Skin epidermis (tissue), 12 donors: ENCODE measurements around the gene SAMD10.
"Not testable (repeated sequence)": the region's sequence is repeated elsewhere in the genome, so short reads cannot be mapped to it uniquely, and the experiment has no call there.

Source experiments
- H3K27ac ChIP-seq, 21 experiments: fragments of 200-600 bp; sonication (generic) in 11 of 21; one replicate each; pipeline ENCODE4 v1.5.0; 2020; ENCODE audit warnings: mild to moderate bottlenecking in 3 of 21, inconsistent platforms in 2 of 21, moderate library complexity in 2 of 21
- H3K4me3 ChIP-seq, 7 experiments: fragments of 200-600 bp; sonication (generic) in 2 of 7; one replicate each; pipeline ENCODE4 v1.5.0; 2020; ENCODE audit warnings: inconsistent platforms in 2 of 7, mild to moderate bottlenecking in 2 of 7, moderate library complexity in 1 of 7

SAMD10 gene

GRCh38 chr20:63979557-63980316 lies at the start of gene SAMD10:
SAMD10 (minus strand) TSS chr20:63979642; CDS start chr20:63979467, 175 bp downstream.
- Histone ChIP-seq H3K4me3 (peak within 1 kb of the TSS; percentile 55 to 96 (median 88)), H3K27ac (peak within 1 kb of the TSS; percentile 69 to 97 (median 91))

GRCh38 chr20:64027981-64028685 lies 48.7 kb upstream of the SAMD10 start:
- Histone ChIP-seq H3K27ac (no peak overlapping the region), H3K4me3 (no peak overlapping the region)

GRCh38 chr20:64025826-64026412 lies 46.5 kb upstream of the SAMD10 start:
- H3K4me3 ChIP-seq = no peak overlapping the region
- H3K27ac ChIP-seq = no peak overlapping the region

- Histone ChIP-seq H3K27ac (no peak overlapping the region), H3K4me3 (no peak overlapping the region)
These were observed 45.8 kb upstream of the SAMD10 start for GRCh38 chr20:64025101-64025825.

- no peak overlapping the region for H3K4me3 ChIP-seq
- no peak overlapping the region for H3K27ac ChIP-seq
These were observed 44.9 kb upstream of the SAMD10 start for GRCh38 chr20:64024141-64024990.

- H3K27ac ChIP-seq = no peak overlapping the region
- no peak overlapping the region for H3K4me3 ChIP-seq
These were observed 44.1 kb upstream of the SAMD10 start for GRCh38 chr20:64023361-64024140.

DNA sequence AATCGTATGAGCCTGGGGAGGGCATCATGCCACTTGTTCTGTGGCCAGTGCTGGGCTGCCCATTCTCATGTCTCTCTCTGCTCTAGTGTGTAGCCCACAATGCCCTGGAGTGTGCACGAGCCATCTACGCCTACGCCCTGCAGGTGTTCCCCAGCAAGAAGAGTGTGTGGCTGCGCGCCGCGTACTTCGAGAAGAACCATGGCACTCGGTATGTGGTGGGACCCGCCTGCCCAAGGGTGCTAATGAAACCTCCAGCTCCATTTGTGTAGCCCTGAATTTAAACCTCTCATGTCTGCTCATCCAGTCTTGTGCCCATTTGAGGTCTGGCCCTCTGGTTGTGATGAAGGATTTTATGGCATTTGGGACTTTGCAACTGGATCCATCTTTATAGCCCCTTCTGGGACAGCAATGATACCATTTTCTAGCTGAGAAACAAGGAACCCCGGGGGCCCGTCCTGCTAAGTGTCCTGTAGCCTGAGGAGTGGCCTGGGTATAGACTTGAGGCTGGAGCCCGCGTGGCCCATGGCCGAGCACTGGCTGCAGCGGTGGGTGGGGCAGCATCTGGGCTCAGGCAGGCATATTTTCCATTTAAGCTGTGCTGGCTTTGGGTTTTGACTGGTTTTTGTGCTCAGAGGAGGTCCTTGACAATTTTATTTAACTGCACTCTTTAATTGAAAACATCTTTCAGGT lies 43.4 kb upstream of the SAMD10 start:
- H3K4me3 ChIP-seq = no peak overlapping the region
- no peak overlapping the region for H3K27ac ChIP-seq

- H3K27ac ChIP-seq = no peak overlapping the region
- no peak overlapping the region for H3K4me3 ChIP-seq
These were observed 41.9 kb upstream of the SAMD10 start for GRCh38 chr20:64021124-64021975.

DNA sequence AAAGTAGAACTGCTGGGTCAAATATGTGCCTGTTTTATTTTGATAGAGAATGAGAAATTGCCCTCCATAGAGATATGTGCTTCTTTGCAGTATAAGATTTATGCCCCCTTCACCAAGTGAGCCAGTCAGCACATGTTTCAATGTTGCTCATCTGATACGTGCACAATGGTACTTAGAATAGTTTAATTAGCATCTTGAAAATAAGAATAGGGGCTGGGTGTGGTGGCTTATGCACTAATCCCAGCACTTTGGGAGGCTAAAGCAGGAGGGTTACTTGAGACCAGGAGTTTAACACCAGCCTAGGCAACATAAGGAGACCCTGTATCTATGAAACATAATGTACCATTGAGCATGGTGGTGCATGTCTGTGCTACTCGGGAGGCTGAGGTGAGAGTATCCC lies 36.2 kb upstream of the SAMD10 start:
- Histone ChIP-seq H3K4me3 (no peak overlapping the region), H3K27ac (no peak overlapping the region)

- not testable (repeated sequence) for H3K4me3 ChIP-seq
- H3K27ac ChIP-seq = peak overlapping the region in 7 of 21 experiments; percentile 26 to 84 (median 50)
These were observed 33.1 kb upstream of the SAMD10 start for GRCh38 chr20:64012385-64013154.

- Histone ChIP-seq H3K4me3 (no peak overlapping the region), H3K27ac (peak overlapping the region in 6 of 21 experiments; percentile 1 to 77 (median 48))
These were observed 31.9 kb upstream of the SAMD10 start for GRCh38 chr20:64011366-64011779.

DNA sequence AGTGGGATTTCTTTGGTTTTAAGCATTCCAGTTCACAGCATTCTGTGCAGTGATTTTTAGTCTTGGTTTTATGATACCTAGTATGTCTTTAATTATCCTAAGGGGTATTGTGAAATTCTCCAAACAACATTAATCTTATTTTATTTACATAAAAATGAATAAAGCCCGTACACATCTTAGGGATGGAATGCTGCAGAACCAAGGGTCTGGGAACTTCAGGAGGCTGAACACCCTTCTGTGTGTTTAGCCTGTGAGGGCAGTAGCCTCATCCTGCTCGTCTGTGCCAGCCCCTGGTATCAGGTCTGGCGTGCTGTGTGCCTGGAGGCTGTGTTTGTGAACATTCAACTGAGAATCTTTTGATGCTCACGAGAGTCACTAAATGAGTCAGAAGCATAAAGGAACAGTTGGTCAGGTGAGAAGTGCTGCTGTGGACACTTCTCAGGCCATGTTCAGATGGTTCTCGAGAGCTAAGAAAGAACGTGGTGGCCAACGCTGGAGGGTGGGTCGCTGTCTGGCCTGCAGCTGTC lies 31.3 kb upstream of the SAMD10 start:
- no peak overlapping the region for H3K4me3 ChIP-seq
- H3K27ac ChIP-seq = peak overlapping the region in 5 of 21 experiments; percentile 12 to 77 (median 56)

DNA sequence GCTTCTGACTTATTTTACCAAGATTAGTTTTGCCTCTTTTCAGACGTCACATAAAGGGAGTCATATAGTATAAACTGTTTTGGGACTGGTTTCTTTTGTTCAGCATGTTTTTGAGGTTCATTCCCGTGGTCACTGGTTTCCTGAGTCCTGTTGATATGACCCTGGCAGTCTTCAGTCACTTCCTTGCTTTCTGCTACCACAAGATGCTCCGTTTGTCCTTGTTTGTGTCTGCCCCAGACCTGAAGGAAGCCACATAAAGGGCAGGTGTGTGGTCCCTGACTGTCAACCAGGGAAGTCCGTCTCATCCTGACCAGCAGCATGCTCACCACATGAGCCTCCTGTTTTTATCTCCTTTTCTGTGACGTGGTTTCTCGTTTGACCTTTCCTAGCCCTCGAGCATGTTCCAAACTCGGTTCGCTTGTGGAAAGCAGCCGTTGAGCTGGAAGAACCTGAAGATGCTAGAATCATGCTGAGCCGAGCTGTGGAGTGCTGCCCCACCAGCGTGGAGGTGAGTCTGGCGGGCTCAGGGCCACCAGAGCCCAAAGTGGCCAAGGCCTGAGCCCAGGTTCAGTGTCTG lies 30.5 kb upstream of the SAMD10 start:
- H3K4me3 ChIP-seq = no peak overlapping the region
- peak overlapping the region in 3 of 21 experiments; percentile 16 to 77 (median 56) for H3K27ac ChIP-seq

DNA sequence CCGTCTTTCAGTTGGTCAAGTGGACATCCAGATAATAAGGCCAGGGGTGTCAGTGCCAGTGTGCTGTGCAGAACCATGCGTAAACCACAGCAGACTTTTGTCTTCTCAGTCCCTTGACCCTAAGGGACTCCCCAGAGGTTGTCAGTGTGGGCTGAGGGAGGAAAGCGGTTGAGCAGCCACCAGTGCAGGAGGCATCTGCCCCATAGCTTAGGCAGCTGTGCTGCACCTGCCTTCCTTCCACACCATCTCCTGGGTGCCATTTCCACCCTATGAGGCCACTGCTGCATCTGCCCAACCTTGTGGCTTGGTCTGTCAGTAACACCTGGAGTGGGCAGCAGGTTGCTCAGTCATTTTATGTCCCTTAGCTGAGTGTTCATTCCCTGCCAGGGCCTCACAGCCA lies 27.5 kb upstream of the SAMD10 start:
- Histone ChIP-seq H3K27ac (no peak overlapping the region), H3K4me3 (no peak overlapping the region)

DNA sequence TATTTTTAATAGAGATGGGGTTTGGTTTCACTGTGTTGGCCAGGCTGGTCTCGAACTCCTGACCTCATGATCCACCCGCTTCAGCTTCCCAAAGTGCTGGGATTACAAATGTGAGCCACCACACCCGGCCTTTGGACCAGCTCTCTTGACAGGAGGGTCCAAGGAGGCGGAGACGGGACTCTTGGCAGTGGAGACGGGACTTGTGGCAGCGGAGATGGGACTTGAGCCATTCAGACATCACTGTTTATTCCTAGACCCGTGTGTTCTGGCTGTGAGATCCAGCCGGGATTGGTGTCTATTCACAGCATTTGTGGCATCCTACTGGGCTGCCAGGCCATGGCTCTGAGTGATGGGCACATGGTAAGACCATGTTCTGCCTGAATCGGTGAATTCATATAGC lies 27.0 kb upstream of the SAMD10 start:
- Histone ChIP-seq H3K27ac (no peak overlapping the region), H3K4me3 (no peak overlapping the region)

DNA sequence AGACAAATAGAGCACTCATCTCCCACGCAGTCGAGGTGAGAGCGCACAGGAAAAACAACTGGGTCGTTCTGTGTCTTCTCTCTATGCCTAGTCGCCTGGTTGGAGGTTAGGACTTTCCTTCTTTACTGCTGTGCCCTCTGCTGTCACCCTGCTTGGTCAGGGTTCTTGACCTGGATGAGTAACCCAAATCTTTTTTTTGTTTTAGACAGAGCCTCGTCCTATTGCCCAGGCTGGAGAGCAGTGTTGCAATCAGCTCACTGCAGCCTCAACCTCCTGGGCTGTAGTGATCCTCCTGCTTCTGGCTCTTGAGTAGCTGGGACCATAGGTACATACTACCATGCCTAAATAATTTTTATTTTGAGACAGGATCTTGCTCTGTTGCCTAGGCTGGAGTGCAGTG lies 26.0 kb upstream of the SAMD10 start:
- Histone ChIP-seq H3K4me3 (no peak overlapping the region), H3K27ac (no peak overlapping the region)
